ENCODE results near the gene PDE4D.

The PDE4D gene

GRCh38 chr5:59628062-59628828 is 265.3 kb downstream of the PDE4D start:
- no peak for DNase-seq (ENCODE audit: low read depth, low spot score)
- H3K27ac ChIP-seq = no peak overlapping the region

GRCh38 chr5:59624898-59625297 is 268.6 kb downstream of the PDE4D start:
- no peak for DNase-seq (ENCODE audit: low read depth, low spot score)
- H3K27ac ChIP-seq = no peak overlapping the region

- no peak overlapping the region for H3K27ac ChIP-seq
- DNase-seq (ENCODE audit: low read depth, low spot score) = no peak
Measured at GRCh38 chr5:59622848-59623247, 270.7 kb downstream of the PDE4D start.

GRCh38 chr5:59621477-59621876 is 272.0 kb downstream of the PDE4D start:
- no peak for DNase-seq (ENCODE audit: low read depth, low spot score)
- no peak overlapping the region for H3K27ac ChIP-seq

DNA sequence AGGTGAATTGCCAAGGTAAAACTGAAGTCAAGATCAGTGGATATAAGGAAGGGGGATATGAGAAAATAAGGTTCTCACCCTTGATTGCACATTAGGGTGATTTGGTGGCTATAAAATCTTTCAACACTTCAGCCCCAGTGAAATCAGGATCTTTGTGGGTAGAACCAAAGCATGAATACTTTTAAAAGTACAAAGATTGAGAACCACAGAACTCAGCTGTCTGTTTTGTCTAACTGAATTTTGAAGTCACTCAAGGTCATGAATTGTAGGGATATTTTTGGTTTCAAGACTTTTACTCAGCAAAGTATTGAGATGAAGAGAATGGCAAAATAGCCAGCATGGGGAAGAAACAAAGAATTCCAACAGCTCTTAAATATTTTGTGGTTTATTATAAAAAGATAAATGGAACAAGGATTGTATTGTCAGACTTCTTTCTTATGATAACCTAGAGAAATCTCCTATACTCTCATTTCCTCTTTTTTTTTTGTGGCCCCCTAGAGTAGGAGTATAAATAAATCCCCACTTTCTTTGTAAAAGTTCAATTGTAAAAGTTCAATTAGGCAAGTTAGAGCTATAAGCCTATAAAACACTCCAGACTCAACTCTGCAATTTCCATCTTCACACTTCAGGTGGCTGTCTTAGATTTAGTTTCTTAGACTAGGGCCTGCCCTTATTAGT is 272.9 kb downstream of the PDE4D start:
- no peak overlapping the region for H3K27ac ChIP-seq
- no peak for DNase-seq (ENCODE audit: low read depth, low spot score)

- no peak for DNase-seq (ENCODE audit: low read depth, low spot score)
Measured at GRCh38 chr5:59618644-59619043, 274.9 kb downstream of the PDE4D start.

DNA sequence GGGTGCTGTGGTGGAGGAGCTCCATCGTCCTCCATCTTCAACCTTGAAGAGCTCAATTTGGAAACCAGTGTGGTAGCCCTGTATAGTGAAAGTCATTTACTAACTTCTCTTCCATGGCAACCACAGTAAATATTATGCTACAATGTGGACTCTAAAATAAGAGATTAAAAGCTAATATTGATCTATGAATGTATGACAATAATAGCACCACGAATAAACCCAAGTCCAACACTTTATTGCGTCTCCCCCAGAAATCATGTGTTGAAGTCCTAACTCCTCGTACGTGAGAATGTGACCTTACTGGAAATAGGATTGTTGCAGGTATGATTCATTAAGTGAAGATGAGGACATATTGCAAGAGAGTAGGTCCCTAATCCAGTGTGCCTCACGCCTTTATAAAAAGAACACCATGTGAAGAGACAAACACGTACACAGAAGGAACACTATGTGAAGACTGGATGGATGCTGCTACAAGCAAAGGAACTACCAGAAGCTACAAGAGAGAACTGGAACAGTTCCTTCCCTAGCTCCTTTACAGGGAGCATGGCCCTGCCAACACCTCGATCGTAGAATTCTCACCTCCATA is 276.2 kb downstream of the PDE4D start:
- DNase-seq (ENCODE audit: low read depth, low spot score) = no peak
- no peak overlapping the region for H3K27ac ChIP-seq

More at GRCh38 chr5:59618644-59619043, 274.9 kb downstream of the PDE4D start:
- H3K27ac ChIP-seq = no peak overlapping the region

DNA sequence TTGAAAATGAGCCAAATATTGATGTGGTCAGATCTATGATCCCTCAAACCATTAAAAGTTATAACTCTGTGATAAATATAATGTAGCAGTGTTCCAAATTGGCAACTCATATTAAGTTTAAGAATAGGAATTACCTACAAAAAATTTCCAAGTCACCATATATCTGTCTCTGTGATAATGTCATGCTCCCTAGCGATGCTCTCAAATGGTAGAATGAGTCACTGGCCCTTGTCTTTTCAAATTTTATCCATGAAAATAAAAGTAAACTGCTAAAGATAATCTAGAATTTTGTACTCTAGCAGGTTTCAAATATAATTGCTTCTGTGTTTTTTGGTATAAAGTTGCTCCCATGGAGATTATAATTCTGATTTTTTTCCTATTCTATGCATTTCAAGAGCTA is 277.1 kb downstream of the PDE4D start:
- DNase-seq (ENCODE audit: low read depth, low spot score) = no peak
- H3K27ac ChIP-seq = no peak overlapping the region

DNA sequence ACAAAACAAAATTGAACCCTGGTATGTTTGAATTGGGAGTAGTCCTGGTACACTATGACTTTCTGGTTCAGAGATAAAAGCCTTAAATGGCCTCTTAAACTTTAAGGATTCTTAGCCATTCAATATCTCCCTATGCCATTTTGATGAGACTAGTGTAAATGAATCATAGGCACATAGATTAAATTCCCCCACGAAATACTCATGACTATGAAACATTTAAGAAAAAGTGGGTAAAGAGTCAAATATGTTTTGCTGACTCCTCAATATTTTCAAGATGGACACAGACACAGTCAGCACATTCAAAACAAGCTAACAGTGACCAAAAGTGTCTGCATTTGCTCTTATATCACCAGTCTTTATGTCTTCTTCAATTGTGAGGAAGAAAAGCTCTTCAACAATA is 278.3 kb downstream of the PDE4D start:
- no peak for DNase-seq (ENCODE audit: low read depth, low spot score)
- H3K27ac ChIP-seq = no peak overlapping the region

GRCh38 chr5:59609501-59610265 is 283.8 kb downstream of the PDE4D start:
- no peak for DNase-seq (ENCODE audit: low read depth, low spot score)
- no peak overlapping the region for H3K27ac ChIP-seq

GRCh38 chr5:59608745-59609144 is 284.8 kb downstream of the PDE4D start:
- DNase-seq (ENCODE audit: low read depth, low spot score) = no peak
- H3K27ac ChIP-seq = no peak overlapping the region

- no peak for DNase-seq (ENCODE audit: low read depth, low spot score)
- no peak overlapping the region for H3K27ac ChIP-seq
Measured at GRCh38 chr5:59607138-59607765, 286.3 kb downstream of the PDE4D start.

DNA sequence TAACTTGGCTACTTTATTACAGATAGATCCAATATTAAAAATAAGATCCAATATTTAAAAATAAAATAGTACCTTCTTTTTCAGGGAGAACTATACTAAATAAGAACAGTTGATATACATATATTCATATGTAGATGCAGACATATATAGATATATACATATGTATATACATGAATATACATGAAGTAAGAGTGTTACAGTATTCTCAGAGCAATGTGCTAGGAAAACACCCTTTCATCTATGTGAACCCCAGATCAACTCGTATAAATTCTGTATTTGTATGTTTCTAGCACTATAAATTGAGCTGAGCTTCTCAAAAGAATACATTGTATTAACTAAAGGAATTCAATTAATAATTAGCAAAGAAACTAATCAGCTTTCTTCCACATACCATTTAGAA is 287.6 kb downstream of the PDE4D start:
- H3K27ac ChIP-seq = no peak overlapping the region
- DNase-seq (ENCODE audit: low read depth, low spot score) = no peak

GRCh38 chr5:59604111-59604510 is 289.4 kb downstream of the PDE4D start:
- no peak for DNase-seq (ENCODE audit: low read depth, low spot score)
- no peak overlapping the region for H3K27ac ChIP-seq

- no peak for DNase-seq (ENCODE audit: low read depth, low spot score)
- H3K27ac ChIP-seq = no peak overlapping the region
Measured at GRCh38 chr5:59600998-59601397, 292.5 kb downstream of the PDE4D start.

GRCh38 chr5:59600153-59600552 is 293.4 kb downstream of the PDE4D start:
- no peak overlapping the region for H3K27ac ChIP-seq
- DNase-seq (ENCODE audit: low read depth, low spot score) = no peak

DNA sequence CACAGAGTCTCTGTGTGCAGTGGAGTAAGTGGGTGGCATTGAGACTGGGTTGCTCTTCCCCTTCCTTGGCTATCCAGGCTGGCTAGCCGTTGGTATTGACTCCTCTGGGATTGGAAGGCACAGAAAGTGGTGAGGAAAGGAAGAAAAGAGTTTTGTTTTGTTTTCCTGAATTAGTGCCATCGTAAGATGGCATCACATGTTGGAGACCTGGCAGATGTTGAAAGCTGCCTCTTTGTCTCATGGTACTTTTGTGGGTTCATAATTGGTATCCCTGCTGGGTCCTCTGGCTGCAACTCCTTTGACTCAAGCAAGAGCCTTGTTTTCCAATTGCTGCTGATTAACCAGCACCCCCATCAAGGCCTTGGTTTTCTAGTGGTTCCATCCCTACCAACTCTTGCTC is 293.8 kb downstream of the PDE4D start:
- no peak for DNase-seq (ENCODE audit: low read depth, low spot score)
- no peak overlapping the region for H3K27ac ChIP-seq

GRCh38 chr5:59598547-59598874 is 295.0 kb downstream of the PDE4D start:
- DNase-seq (ENCODE audit: low read depth, low spot score) = no peak
- H3K27ac ChIP-seq = peak overlapping the region; percentile 49

DNA sequence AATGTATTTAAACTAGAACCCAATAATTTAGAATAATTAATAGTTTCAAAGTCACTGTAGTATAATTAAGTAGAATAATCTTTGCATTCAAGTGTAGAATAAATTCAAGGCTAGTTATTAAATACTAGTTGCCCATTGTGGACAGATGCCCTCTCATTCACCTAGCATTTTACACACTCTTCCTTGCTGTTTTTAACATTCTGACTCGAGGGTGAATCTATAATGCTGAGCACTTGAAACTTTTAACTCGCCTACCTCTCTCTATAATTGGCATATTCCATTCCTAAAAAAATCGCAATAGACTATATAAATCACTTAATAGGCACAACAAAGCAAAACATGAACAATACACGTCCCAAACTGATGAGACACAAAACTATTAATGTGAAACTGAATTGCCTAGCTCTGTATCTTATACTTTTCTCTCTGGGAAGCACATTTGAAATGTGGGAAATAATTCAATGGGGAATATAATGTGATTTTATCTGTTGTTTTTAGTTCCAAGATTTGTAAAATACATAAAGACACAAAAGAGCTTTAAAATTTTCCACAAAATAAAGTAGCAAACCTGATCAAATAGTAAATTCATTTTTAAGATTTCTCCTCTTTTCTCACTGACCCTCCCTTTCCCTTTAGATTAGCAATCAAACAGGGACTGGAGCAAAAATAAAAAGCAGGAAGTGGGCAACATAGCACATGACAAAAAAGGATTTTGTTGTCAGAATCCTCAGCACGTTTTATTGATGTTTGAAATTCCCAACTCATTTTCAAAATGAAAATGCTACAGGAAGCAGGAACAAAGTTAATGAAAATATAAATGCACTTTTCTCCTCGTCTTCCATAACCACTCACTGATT is 295.6 kb downstream of the PDE4D start:
- no peak for DNase-seq (ENCODE audit: low read depth, low spot score)
- H3K27ac ChIP-seq = peak overlapping the region; percentile 49

All from epithelial cell of prostate (primary cell).